HG03442 (cell line): ENCODE measurements around the gene TCP11.

Source experiments
- ATAC-seq: cut with Tn5 transposase; IDR thresholded peaks from one replicate; pipeline ENCODE4 v1.9.1; 2021; ENCODE audit warnings: mild to moderate bottlenecking, moderate library complexity; ENCODE audit not compliant: unreplicated experiment

Gene TCP11

GRCh38 chr6:35083507-35083906 is 57.6 kb downstream of the TCP11 start:
- no peak for ATAC-seq

- no peak for ATAC-seq
Observed at GRCh38 chr6:35082733-35083403, 58.3 kb downstream of the TCP11 start.

- ATAC-seq: no peak
Observed at GRCh38 chr6:35082046-35082732, 59.0 kb downstream of the TCP11 start.

- no peak for ATAC-seq
Observed at GRCh38 chr6:35081426-35081851, 59.7 kb downstream of the TCP11 start.

- ATAC-seq: no peak
Observed at GRCh38 chr6:35080821-35081425, 60.2 kb downstream of the TCP11 start.

GRCh38 chr6:35080016-35080680 is 61.0 kb downstream of the TCP11 start:
- ATAC-seq: no peak

- ATAC-seq: no peak
Observed at GRCh38 chr6:35079311-35080000, 61.7 kb downstream of the TCP11 start.

- no peak for ATAC-seq
Observed at GRCh38 chr6:35078896-35079295, 62.2 kb downstream of the TCP11 start.

- no peak for ATAC-seq
Observed at GRCh38 chr6:35078226-35078850, 62.8 kb downstream of the TCP11 start.

- no peak for ATAC-seq
Observed at GRCh38 chr6:35077713-35078105, 63.4 kb downstream of the TCP11 start.

- ATAC-seq: no peak
Observed at GRCh38 chr6:35076997-35077712, 64.0 kb downstream of the TCP11 start.

GRCh38 chr6:35073766-35074471 is 67.2 kb downstream of the TCP11 start:
- no peak for ATAC-seq

- no peak for ATAC-seq
Observed at GRCh38 chr6:35073211-35073610, 67.9 kb downstream of the TCP11 start.

- ATAC-seq: no peak
Observed at GRCh38 chr6:35072698-35073055, 68.5 kb downstream of the TCP11 start.

GRCh38 chr6:35072051-35072697 is 69.0 kb downstream of the TCP11 start:
- no peak for ATAC-seq

- ATAC-seq: no peak
Observed at GRCh38 chr6:35071347-35071994, 69.7 kb downstream of the TCP11 start.

- no peak for ATAC-seq
Observed at GRCh38 chr6:35070111-35070510, 71.0 kb downstream of the TCP11 start.

- ATAC-seq: no peak
Observed at GRCh38 chr6:35069262-35069661, 71.9 kb downstream of the TCP11 start.
